Fibroblast of the aortic adventitia (primary cell): ENCODE data around the gene RAPH1. TPM values are rescaled to one million over a fixed set of nuclear protein-coding genes. Genes with fewer than 3 reads are reported as not detected.
"Not testable (repeated sequence)": the region's sequence is repeated elsewhere in the genome, so short reads cannot be mapped to it uniquely, and the experiment has no call there.

Experiments used
- DNase-seq: peaks from one replicate; pipeline ENCODE4 v3.0.0-alpha.2; 2010; ENCODE audit warnings: low read depth
- H3K4me3 ChIP-seq: 2 replicates; pipeline ENCODE4 v1.5.1; 2011; ENCODE audit warnings: low read depth, mild to moderate bottlenecking, control low read depth, low read length, moderate library complexity
- total RNA-seq: library from RNA; depleted of rRNA; stranded (reverse); fragments of >200 nt; gene quantifications from 2 replicates; pipeline ENCODE4 v1.2.3, GENCODE V29; 2012; ENCODE audit warnings: low replicate concordance
- TF ChIP-seq, protein P1 (sequence below): IDR thresholded peaks from 2 replicates; pipeline ENCODE4 v1.5.1; 2011; ENCODE audit warnings: mild to moderate bottlenecking, low read length, control low read depth, inconsistent platforms; ENCODE audit not compliant: insufficient read depth

Gene RAPH1
- total RNA-seq, 1 donor = 18.8 TPM

DNA sequence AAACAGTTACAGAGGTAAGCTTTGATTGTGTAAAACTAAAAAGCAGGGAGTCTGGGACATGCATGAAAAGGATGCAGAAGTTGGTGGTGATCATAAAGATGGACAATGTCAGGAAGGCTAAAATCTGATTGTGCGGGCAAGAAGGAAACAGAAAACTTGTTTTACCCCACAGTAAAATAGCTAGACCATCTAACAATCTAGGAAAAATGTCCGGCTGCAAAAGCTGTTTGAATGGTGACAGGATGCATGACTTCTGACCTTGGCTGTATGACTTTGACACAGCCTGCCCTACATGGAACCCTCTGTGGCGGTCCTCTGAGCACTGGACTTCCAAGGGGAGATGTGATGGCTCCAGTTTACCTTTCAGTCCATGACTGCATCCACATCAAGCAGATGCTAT lies 93.6 kb downstream of the RAPH1 start:
- TF ChIP-seq, protein P1, sequence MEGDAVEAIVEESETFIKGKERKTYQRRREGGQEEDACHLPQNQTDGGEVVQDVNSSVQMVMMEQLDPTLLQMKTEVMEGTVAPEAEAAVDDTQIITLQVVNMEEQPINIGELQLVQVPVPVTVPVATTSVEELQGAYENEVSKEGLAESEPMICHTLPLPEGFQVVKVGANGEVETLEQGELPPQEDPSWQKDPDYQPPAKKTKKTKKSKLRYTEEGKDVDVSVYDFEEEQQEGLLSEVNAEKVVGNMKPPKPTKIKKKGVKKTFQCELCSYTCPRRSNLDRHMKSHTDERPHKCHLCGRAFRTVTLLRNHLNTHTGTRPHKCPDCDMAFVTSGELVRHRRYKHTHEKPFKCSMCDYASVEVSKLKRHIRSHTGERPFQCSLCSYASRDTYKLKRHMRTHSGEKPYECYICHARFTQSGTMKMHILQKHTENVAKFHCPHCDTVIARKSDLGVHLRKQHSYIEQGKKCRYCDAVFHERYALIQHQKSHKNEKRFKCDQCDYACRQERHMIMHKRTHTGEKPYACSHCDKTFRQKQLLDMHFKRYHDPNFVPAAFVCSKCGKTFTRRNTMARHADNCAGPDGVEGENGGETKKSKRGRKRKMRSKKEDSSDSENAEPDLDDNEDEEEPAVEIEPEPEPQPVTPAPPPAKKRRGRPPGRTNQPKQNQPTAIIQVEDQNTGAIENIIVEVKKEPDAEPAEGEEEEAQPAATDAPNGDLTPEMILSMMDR = no peak
- no peak for DNase-seq
- H3K4me3 ChIP-seq = no peak overlapping the region

DNA sequence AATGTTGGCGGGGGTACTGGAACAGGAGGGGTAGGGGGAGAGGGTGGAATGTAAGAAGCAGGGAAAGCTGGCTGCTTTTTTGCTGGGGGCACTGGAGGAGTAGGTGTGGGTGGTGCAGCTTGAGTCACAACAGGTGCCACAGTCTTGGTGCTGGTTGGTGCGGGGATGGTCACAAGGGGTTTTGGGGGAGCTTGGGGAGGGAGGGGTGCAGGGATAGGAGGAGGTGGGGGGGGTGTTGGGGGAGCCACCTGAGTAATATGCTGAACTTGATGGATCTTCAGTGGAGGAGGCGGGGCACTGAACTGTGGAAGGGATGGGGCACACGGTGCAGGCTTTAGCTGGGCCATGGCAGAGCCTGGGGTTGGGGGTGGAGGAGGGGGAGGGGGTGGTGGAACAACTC lies 94.4 kb downstream of the RAPH1 start:
- TF ChIP-seq, protein P1 = no peak
- no peak overlapping the region for H3K4me3 ChIP-seq
- DNase-seq = no peak

DNA sequence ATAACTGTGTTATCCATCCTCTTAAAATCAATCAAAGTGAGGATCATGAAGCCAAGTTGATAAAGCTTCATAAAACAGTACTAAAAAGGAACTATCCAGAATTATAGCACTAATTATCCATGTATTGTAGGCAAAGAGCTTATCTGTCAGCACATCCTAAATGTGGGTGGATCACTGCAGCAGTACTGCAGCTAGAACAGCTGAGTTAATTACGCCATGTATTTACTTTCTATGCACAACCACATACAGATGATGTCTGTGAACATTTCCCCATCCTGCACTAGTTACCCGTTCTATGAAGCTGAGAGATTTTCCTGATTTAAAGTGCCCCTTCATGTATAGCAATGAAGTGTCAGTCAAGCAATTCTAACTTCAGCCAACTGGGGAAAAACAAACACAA lies 96.6 kb downstream of the RAPH1 start:
- TF ChIP-seq, protein P1 = no peak
- no peak for DNase-seq
- H3K4me3 ChIP-seq = no peak overlapping the region

DNA sequence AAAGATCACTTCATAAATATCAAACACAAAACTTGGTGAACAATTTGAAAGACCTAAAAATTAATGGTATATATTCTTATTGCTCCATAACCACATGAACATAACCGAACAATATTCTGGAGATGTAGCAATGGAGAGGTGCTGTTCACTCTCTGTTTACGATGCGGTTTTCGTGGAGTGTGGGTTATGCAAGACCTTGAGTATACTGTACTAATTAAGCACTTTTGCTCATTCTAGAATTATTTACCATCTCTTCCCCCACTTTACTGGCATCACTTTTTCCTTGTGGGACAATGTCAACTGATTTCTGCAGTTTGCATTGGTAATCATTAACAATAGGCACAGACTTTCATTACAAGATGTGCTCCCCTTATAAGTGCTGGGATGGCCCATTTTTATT lies 97.6 kb downstream of the RAPH1 start:
- TF ChIP-seq, protein P1 = no peak
- no peak overlapping the region for H3K4me3 ChIP-seq
- no peak for DNase-seq

DNA sequence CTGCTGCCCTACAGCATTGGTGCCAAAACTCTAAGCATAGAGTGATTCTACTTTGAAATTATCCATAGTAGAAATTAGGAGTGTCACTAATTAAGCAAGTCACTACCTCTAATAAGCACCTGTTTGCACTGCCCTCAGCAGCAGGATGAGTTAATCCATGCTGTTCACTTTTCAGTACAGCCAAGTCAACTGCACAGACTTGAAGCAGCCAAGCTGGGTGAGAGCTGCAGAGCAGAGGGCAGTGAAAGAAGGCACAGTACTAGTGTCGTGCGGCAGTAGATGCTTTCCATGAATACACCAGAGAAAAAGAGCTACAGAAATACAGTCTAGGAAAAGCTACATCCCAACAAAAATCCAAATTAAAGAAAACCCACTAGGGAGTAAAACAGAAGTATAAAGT lies 98.6 kb downstream of the RAPH1 start:
- TF ChIP-seq, protein P1 = no peak

DNA sequence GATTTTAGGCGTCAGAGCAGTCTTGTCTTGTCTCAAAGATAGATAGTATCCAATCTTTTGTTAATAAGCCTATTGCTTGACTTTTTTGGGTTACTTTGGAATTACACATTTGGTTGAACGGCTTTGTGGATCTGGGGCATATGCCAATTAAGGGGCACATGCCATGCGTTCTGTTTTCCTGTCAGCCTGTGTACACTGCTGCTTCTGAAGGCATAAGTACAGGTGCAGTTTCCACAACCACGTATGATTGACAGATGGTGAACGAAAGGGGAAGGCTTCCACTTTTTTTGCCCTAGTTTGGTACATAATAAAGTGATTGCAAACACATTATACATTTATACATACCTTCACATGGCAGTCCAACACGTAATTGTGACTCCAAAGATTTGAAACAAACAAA lies 102.3 kb downstream of the RAPH1 start:
- no peak overlapping the region for H3K4me3 ChIP-seq
- TF ChIP-seq, protein P1 = no peak
- no peak for DNase-seq

More for the DNA sequence above, 98.6 kb downstream of the RAPH1 start:
- H3K4me3 ChIP-seq = no peak overlapping the region
- DNase-seq = no peak

DNA sequence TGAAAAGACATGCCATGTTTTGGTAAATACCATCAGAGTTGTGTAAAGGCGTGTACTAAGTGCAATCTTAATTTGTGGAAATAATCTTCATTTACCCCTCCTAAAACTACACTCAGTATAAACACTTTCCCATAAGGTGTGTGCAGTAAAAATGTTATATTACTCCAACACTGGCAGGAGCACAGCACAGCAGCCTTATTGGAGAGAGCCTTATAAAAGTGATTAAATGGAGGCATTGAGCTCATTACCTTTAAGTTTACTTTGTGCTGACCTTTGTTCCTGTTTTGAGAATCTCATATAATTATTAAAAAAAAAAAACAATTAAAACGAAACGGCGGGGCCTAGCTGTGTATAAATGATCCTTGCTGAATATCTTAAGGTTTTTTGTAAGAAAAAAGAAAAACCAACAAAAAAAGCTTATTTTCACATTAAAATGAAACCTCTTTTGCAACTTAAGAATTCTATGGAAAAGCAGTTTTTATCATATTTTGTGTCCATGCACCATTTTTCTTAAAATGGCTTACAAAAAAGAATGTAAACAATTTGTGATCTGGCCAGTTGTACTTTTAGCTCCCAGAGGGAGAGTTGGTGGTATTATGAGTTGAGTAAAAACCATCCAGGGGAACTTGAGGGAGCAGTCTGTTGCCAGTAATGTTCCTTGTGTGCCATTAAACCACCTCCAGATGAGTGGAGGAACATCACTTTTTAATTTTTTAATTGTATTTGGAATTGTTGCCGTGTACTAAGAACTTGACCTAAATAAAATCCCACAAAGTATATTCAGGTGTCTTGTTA lies 103.5 kb downstream of the RAPH1 start:
- H3K4me3 ChIP-seq = no peak overlapping the region
- no peak for DNase-seq
- TF ChIP-seq, protein P1 = no peak

DNA sequence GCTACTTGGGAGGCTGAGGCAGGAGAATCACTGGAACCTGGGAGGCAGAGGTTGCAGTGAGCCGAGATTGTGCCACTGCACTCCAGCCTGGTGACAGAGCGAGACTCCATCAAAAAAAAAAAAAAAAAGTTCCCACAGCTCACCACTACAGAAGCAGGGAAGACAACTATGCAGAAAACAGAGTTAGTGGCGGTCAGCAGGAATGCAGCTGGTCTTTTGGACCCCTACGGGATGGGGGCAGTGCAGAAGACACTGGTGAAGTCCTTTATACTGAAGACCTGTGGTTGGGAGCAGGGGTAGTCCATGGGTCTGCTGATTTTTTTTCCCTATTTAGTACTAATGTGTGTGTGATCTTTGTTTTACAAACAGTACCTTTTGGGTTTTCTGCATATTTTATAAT lies 105.5 kb downstream of the RAPH1 start:
- DNase-seq = not testable (repeated sequence)

More for the DNA sequence above, 105.5 kb downstream of the RAPH1 start:
- not testable (repeated sequence) for H3K4me3 ChIP-seq
